ENCODE data around the gene CACNG4. TPM values are rescaled to one million over a fixed set of nuclear protein-coding genes. Genes with fewer than 3 reads are reported as not detected.

Gene CACNG4
- total RNA-seq, 1 donor from 2014 or later = 0.34 TPM

GRCh38 chr17:67020293-67020766 is 55.8 kb downstream of the CACNG4 start:
- no peak overlapping the region for H3K27ac Mint-ChIP-seq
- H3K27me3 Mint-ChIP-seq (ENCODE audit: insufficient read depth, low read depth) = peaks cover 2% of the 10 kb centered on the region
- H3K4me3 Mint-ChIP-seq = no peak overlapping the region
- H3K4me2 ChIP-seq = no peak overlapping the region
- no peaks in the 10 kb centered on the region for H3K36me3 ChIP-seq
- H4K20me1 ChIP-seq (ENCODE audit: low read depth) = no peaks in the 10 kb centered on the region
- no peak overlapping the region for H3K9ac ChIP-seq
- DNase-seq (ENCODE audit: low spot score) = no peak
- H3K27me3 ChIP-seq = no peaks in the 10 kb centered on the region
- TF ChIP-seq CTCF (IDR thresholded peaks at IDR 0.05) = no peak
- TF ChIP-seq EZH2 (IDR thresholded peaks at IDR 0.05) = no peak
- no peak for TF ChIP-seq EZH2phosphoT487 (IDR thresholded peaks at IDR 0.05)
- H3K79me2 ChIP-seq (ENCODE audit: low read depth) = no peaks in the 10 kb centered on the region
- no peaks in the 10 kb centered on the region for H3F3A ChIP-seq (ENCODE audit: low read depth)
- H3K9me3 Mint-ChIP-seq = no peaks in the 10 kb centered on the region
- H3K4me3 ChIP-seq = no peak overlapping the region
- peaks cover 9% of the 10 kb centered on the region for H3K4me1 ChIP-seq
- H3K9me3 ChIP-seq (ENCODE audit: low read depth) = no peaks in the 10 kb centered on the region
- H2AFZ ChIP-seq (replicated peaks) = no peak overlapping the region
- peaks cover 13% of the 10 kb centered on the region for H3K36me3 Mint-ChIP-seq
- H3K27ac ChIP-seq = no peak overlapping the region
- H3K4me1 Mint-ChIP-seq = peaks cover 15% of the 10 kb centered on the region

GRCh38 chr17:67021196-67021595 is 56.7 kb downstream of the CACNG4 start:
- H3K36me3 Mint-ChIP-seq = peaks cover 11% of the 10 kb centered on the region
- H3K27me3 Mint-ChIP-seq (ENCODE audit: insufficient read depth, low read depth) = peaks cover 2% of the 10 kb centered on the region
- H3K36me3 ChIP-seq = no peaks in the 10 kb centered on the region
- no peak for DNase-seq (ENCODE audit: low spot score)
- H3K4me1 ChIP-seq = peaks cover 9% of the 10 kb centered on the region
- H4K20me1 ChIP-seq (ENCODE audit: low read depth) = no peaks in the 10 kb centered on the region
- H3F3A ChIP-seq (ENCODE audit: low read depth) = no peaks in the 10 kb centered on the region
- H3K4me3 Mint-ChIP-seq = no peak overlapping the region
- H3K27ac Mint-ChIP-seq = no peak overlapping the region
- H3K9ac ChIP-seq = no peak overlapping the region
- TF ChIP-seq EZH2phosphoT487 (IDR thresholded peaks at IDR 0.05) (no peak), EZH2 (IDR thresholded peaks at IDR 0.05) (no peak), CTCF (IDR thresholded peaks at IDR 0.05) (no peak)
- H3K9me3 ChIP-seq (ENCODE audit: low read depth) = no peaks in the 10 kb centered on the region
- no peaks in the 10 kb centered on the region for H3K27me3 ChIP-seq
- peaks cover 15% of the 10 kb centered on the region for H3K4me1 Mint-ChIP-seq
- H2AFZ ChIP-seq (replicated peaks) = no peak overlapping the region
- H3K4me2 ChIP-seq = no peak overlapping the region
- H3K79me2 ChIP-seq (ENCODE audit: low read depth) = no peaks in the 10 kb centered on the region
- no peak overlapping the region for H3K4me3 ChIP-seq
- H3K27ac ChIP-seq = no peak overlapping the region
- no peaks in the 10 kb centered on the region for H3K9me3 Mint-ChIP-seq

- no peak overlapping the region for H3K4me3 ChIP-seq
- TF ChIP-seq CTCF (IDR thresholded peaks at IDR 0.05) (no peak), EZH2phosphoT487 (IDR thresholded peaks at IDR 0.05) (no peak), EZH2 (IDR thresholded peaks at IDR 0.05) (no peak)
- DNase-seq (ENCODE audit: low spot score) = no peak
- H3K4me3 Mint-ChIP-seq = no peak overlapping the region
- no peaks in the 10 kb centered on the region for H3F3A ChIP-seq (ENCODE audit: low read depth)
- H3K4me1 ChIP-seq = peaks cover 9% of the 10 kb centered on the region
- H3K36me3 ChIP-seq = no peaks in the 10 kb centered on the region
- H3K9me3 ChIP-seq (ENCODE audit: low read depth) = no peaks in the 10 kb centered on the region
- no peak overlapping the region for H3K27ac ChIP-seq
- no peaks in the 10 kb centered on the region for H3K27me3 ChIP-seq
- no peak overlapping the region for H3K27ac Mint-ChIP-seq
- no peaks in the 10 kb centered on the region for H3K79me2 ChIP-seq (ENCODE audit: low read depth)
- H2AFZ ChIP-seq (replicated peaks) = no peak overlapping the region
- no peaks in the 10 kb centered on the region for H3K9me3 Mint-ChIP-seq
- no peaks in the 10 kb centered on the region for H4K20me1 ChIP-seq (ENCODE audit: low read depth)
- no peak overlapping the region for H3K4me2 ChIP-seq
- H3K36me3 Mint-ChIP-seq = peaks cover 11% of the 10 kb centered on the region
- H3K27me3 Mint-ChIP-seq (ENCODE audit: insufficient read depth, low read depth) = peaks cover 2% of the 10 kb centered on the region
- peaks cover 15% of the 10 kb centered on the region for H3K4me1 Mint-ChIP-seq
- H3K9ac ChIP-seq = no peak overlapping the region
Measured at GRCh38 chr17:67021743-67022450, 57.4 kb downstream of the CACNG4 start.
